A673 (cell line): ENCODE data around the gene YKT6. TPM values are rescaled to one million over a fixed set of nuclear protein-coding genes. Genes with fewer than 3 reads are reported as not detected.

Source experiments
- BruUV-seq: library from RNA; stranded (reverse); fragments of 400-500 nt; replicated peaks from 2 replicates; lab custom pipeline; 2021; lab: Mats Ljungman, UMichigan
- CTCF ChIA-PET: fragments of 300-600 bp; sonication (Branson Sonifier 250); formaldehyde crosslinking; loops from one replicate; lab custom pipeline; 2022; ENCODE audit warnings: antibody characterized with exemption; lab: Charles Lee
- POLR2A ChIA-PET: fragments of 300-600 bp; sonication (Branson Sonifier 250); formaldehyde crosslinking; loops from one replicate; lab custom pipeline; 2022; ENCODE audit warnings: antibody characterized with exemption; ENCODE audit not compliant: low non-redundant PET; lab: Charles Lee
- DNase-seq: peaks from one replicate; pipeline ENCODE4 v3.0.0-alpha.2; 2015; ENCODE audit warnings: low spot score
- H3K27ac ChIP-seq: fragments of 200-600 bp; sonication (generic); 2 replicates; pipeline ENCODE4 v1.5.1; 2016; ENCODE audit warnings: mixed run types, low read depth, mild to moderate bottlenecking, mixed read lengths, antibody characterized with exemption, low read length; ENCODE audit not compliant: poor library complexity, severe bottlenecking
- H3K27me3 ChIP-seq: fragments of 200-600 bp; sonication (generic); replicated peaks from 2 replicates; pipeline ENCODE4 v1.6.1; 2017; ENCODE audit warnings: mixed run types, low read depth, mild to moderate bottlenecking, mixed read lengths, antibody characterized with exemption, low read length; ENCODE audit not compliant: insufficient read depth, poor library complexity
- H3K36me3 ChIP-seq: fragments of 200-600 bp; sonication (generic); 2 replicates; pipeline ENCODE4 v1.6.1; 2016; ENCODE audit warnings: mixed run types, mild to moderate bottlenecking, mixed read lengths, antibody characterized with exemption, low read length; ENCODE audit not compliant: insufficient read depth, poor library complexity, severe bottlenecking
- H3K4me1 ChIP-seq: fragments of 200-600 bp; sonication (generic); 2 replicates; pipeline ENCODE4 v1.6.1; 2017; ENCODE audit warnings: mixed run types, mild to moderate bottlenecking, mixed read lengths, antibody characterized with exemption, low read length; ENCODE audit not compliant: insufficient read depth, poor library complexity, severe bottlenecking
- H3K4me3 ChIP-seq: fragments of 200-600 bp; sonication (generic); 2 replicates; pipeline ENCODE4 v1.5.1; 2016; ENCODE audit warnings: low read depth, mixed run types, mild to moderate bottlenecking, mixed read lengths, low read length; ENCODE audit not compliant: poor library complexity, severe bottlenecking
- H3K9me3 ChIP-seq: fragments of 200-600 bp; sonication (generic); 2 replicates; pipeline ENCODE4 v1.6.1; 2016; ENCODE audit warnings: mixed run types, low read depth, mild to moderate bottlenecking, mixed read lengths, antibody characterized with exemption, low read length; ENCODE audit not compliant: poor library complexity, severe bottlenecking
- EZH2 ChIP-seq: fragments of 200-600 bp; sonication (generic); IDR thresholded peaks from 2 replicates; pipeline ENCODE4 v1.6.1; 2017; ENCODE audit warnings: borderline replicate concordance, low read depth, mild to moderate bottlenecking, mixed read lengths, antibody characterized with exemption, low read length; ENCODE audit not compliant: poor library complexity, severe bottlenecking
- intact Hi-C: fragments of 100-400 bp; cut with micrococcal nuclease; formaldehyde crosslinking; loops from one replicate; pipeline ENCODE4 v1.10.0; 2022; ENCODE audit not compliant: unreplicated experiment
- total RNA-seq: library from RNA; stranded (reverse); gene quantifications from 2 replicates; pipeline ENCODE4 v1.2.3, GENCODE V29; 2021
- TF ChIP-seq, protein P1 (sequence below): fragments of 300-800, 200-600 bp; sonication (generic); conservative IDR thresholded peaks from 2 replicates; pipeline ENCODE4 v1.5.1; 2017; ENCODE audit warnings: low read depth, mild to moderate bottlenecking, antibody characterized with exemption, low read length, moderate library complexity, mixed read lengths

Gene YKT6
- total RNA-seq, 1 experiment from 2014 or later, result 140 TPM

DNA sequence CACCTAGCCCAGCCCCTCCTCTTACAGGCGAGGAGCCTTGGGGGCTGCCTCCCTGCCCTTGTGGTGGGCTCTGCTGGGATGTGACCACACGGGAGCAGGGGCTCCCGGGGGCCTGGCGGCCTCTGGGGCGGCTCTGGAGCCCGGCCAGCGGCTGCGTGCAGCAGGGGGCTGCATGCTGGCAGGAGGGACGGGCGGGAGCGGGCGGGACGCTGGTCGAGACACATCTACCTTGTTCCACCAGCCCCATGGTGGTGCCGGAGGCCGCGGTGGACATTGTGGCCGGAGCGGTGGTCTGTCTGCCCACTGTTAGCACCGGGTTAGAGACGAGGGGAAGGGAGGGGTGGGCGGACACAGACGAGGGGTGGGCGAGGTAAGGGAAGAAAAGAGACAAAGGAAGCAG is 38.6 kb downstream of the YKT6 start:
- CTCF ChIA-PET, result no interaction called here
- Histone ChIP-seq H3K4me3 (no peak overlapping the region), H3K9me3 (no peaks in the 10 kb centered on the region), H3K36me3 (no peaks in the 10 kb centered on the region), H3K4me1 (no peaks in the 10 kb centered on the region), H3K27ac (no peak overlapping the region), H3K27me3 (no peaks in the 10 kb centered on the region)
- no TSS peak for BruUV-seq
- intact Hi-C loops, result no loop called here
- POLR2A ChIA-PET, result no interaction called here
- TF ChIP-seq, protein P1, sequence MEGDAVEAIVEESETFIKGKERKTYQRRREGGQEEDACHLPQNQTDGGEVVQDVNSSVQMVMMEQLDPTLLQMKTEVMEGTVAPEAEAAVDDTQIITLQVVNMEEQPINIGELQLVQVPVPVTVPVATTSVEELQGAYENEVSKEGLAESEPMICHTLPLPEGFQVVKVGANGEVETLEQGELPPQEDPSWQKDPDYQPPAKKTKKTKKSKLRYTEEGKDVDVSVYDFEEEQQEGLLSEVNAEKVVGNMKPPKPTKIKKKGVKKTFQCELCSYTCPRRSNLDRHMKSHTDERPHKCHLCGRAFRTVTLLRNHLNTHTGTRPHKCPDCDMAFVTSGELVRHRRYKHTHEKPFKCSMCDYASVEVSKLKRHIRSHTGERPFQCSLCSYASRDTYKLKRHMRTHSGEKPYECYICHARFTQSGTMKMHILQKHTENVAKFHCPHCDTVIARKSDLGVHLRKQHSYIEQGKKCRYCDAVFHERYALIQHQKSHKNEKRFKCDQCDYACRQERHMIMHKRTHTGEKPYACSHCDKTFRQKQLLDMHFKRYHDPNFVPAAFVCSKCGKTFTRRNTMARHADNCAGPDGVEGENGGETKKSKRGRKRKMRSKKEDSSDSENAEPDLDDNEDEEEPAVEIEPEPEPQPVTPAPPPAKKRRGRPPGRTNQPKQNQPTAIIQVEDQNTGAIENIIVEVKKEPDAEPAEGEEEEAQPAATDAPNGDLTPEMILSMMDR, result no peak
- TF ChIP-seq EZH2, result no peak
- DNase-seq, result no peak

DNA sequence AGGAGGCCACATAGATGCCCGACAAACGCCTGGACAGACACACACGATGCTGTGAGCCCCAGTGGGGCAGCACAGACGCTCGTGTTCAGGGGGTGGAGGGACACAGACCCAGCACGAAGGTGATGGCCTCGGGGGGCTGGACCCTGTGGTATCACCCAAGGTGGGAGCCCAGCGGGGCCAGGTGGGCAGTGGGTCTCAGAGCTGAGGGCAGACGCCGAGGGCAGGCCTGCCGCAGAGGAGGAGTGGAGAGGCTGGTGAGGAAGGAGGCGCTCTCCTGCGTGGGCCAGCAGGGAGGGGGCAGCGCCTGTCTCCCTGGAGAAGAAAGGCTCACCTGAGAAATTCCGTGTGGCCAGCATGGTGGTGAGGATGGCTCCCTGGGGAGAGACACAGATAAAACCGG is 39.6 kb downstream of the YKT6 start:
- intact Hi-C loops, result loop anchor here (5.0 to 10.0 kb wide), 2 partner anchors 327 to 894 kb away; no protein-coding TSS in a partner anchor
- no peak for TF ChIP-seq EZH2
- TF ChIP-seq, protein P1, result no peak
- Histone ChIP-seq H3K9me3 (no peaks in the 10 kb centered on the region), H3K27me3 (no peaks in the 10 kb centered on the region), H3K4me1 (no peaks in the 10 kb centered on the region), H3K27ac (no peak overlapping the region), H3K36me3 (no peaks in the 10 kb centered on the region), H3K4me3 (no peak overlapping the region)
- CTCF ChIA-PET, result interaction anchor here (0.8 to 1.0 kb wide), 4 partner anchors 29 to 896 kb away, joined by 3 to 5 read pairs (median 4); no protein-coding TSS in a partner anchor
- POLR2A ChIA-PET, result no interaction called here
- no TSS peak for BruUV-seq
- no peak for DNase-seq

DNA sequence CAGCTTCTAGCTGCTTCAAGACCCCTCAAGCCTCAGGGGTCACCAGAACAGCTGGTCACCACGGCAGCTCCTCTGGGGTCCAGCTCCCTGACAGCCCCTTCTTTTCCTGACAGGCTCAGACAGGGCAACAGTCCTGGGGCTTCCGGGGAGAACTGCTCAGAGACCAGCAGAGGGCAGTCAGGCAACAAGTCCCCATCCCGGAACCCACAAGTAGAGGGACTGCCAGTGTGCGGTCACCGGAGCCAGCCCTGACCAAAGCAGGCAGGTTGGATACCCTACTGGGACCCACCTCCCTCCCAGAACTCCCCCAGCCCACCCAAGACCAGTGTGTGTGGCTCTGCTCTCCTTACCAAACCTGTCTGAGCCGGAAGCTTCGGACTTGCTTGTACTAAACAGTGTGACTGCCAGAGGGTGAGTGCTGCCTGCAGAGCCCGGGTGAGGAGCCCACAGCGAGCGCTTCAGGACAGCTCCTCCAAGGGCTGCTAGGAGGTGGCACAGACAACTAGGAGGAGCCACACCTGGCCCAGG is 40.3 kb downstream of the YKT6 start:
- ChIA-PET POLR2A (interaction anchor here (0.6 kb wide), 1 partner anchor 247 kb away, joined by 3 read pairs; no protein-coding TSS in a partner anchor), CTCF (interaction anchor here (0.6 to 1.0 kb wide), 5 partner anchors 29 to 895 kb away, joined by 3 to 5 read pairs (median 4); no protein-coding TSS in a partner anchor)
- peak; percentile 85 for DNase-seq
- Histone ChIP-seq H3K36me3 (no peaks in the 10 kb centered on the region), H3K27me3 (no peaks in the 10 kb centered on the region), H3K9me3 (no peaks in the 10 kb centered on the region), H3K4me3 (peak overlapping the region; percentile 33), H3K27ac (no peak overlapping the region), H3K4me1 (no peaks in the 10 kb centered on the region)
- TF ChIP-seq, protein P1, result peak; percentile 89
- TF ChIP-seq EZH2, result no peak
- BruUV-seq, result no TSS peak
- intact Hi-C loops, result loop anchor here (1.0 to 10.0 kb wide), 3 partner anchors 236 to 894 kb away; no protein-coding TSS in a partner anchor
